Measurements from ENCODE around the gene CXCR6. TPM values are rescaled to one million over a fixed set of nuclear protein-coding genes. Genes with fewer than 3 reads are reported as not detected.
A peak's percentile ranks its signal among the peaks of the same experiment; 100 is the strongest.

The CXCR6 gene
- total RNA-seq, 1 donor from 2014 or later: not detected

- H3K4me3 Mint-ChIP-seq (ENCODE audit: low read depth): no peak overlapping the region
- H3K36me3 Mint-ChIP-seq (ENCODE audit: insufficient read depth): peaks cover 20% of the 10 kb centered on the region
- H3K9me3 Mint-ChIP-seq (ENCODE audit: low read depth): no peaks in the 10 kb centered on the region
- no peak overlapping the region for H3K27ac Mint-ChIP-seq
- peaks cover 15% of the 10 kb centered on the region for H3K4me1 Mint-ChIP-seq (ENCODE audit: low read depth)
- H3K27me3 Mint-ChIP-seq: no peaks in the 10 kb centered on the region
- peak; percentile 58 for DNase-seq (ENCODE audit: low spot score, unreplicated experiment)
- peak; percentile 90 for TF ChIP-seq CTCF (IDR thresholded peaks at IDR 0.05; ENCODE audit: unreplicated experiment)
These were observed 4.4 kb upstream of the CXCR6 start for GRCh38 chr3:45938864-45939263.

GRCh38 chr3:45939341-45939771, 3.9 kb upstream of the CXCR6 start:
- no peak overlapping the region for H3K27ac Mint-ChIP-seq
- no peak overlapping the region for H3K4me3 Mint-ChIP-seq (ENCODE audit: low read depth)
- no peaks in the 10 kb centered on the region for H3K27me3 Mint-ChIP-seq
- no peak for TF ChIP-seq CTCF (IDR thresholded peaks at IDR 0.05; ENCODE audit: unreplicated experiment)
- DNase-seq (ENCODE audit: low spot score, unreplicated experiment): no peak
- H3K36me3 Mint-ChIP-seq (ENCODE audit: insufficient read depth): peaks cover 17% of the 10 kb centered on the region
- peaks cover 15% of the 10 kb centered on the region for H3K4me1 Mint-ChIP-seq (ENCODE audit: low read depth)
- no peaks in the 10 kb centered on the region for H3K9me3 Mint-ChIP-seq (ENCODE audit: low read depth)

- Mint-ChIP-seq H3K27me3 (no peaks in the 10 kb centered on the region), H3K4me3 (ENCODE audit: low read depth) (no peak overlapping the region), H3K9me3 (ENCODE audit: low read depth) (no peaks in the 10 kb centered on the region), H3K36me3 (ENCODE audit: insufficient read depth) (peaks cover 12% of the 10 kb centered on the region), H3K27ac (peak overlapping the region; percentile 38), H3K4me1 (ENCODE audit: low read depth) (peaks cover 15% of the 10 kb centered on the region)
- DNase-seq (ENCODE audit: low spot score, unreplicated experiment): no peak
- TF ChIP-seq CTCF (IDR thresholded peaks at IDR 0.05; ENCODE audit: unreplicated experiment): no peak
These were observed 3.1 kb upstream of the CXCR6 start for GRCh38 chr3:45940004-45940780.

GRCh38 chr3:45940781-45941365, 2.4 kb upstream of the CXCR6 start:
- H3K36me3 Mint-ChIP-seq (ENCODE audit: insufficient read depth): peaks cover 6% of the 10 kb centered on the region
- peak overlapping the region; percentile 12 for H3K27ac Mint-ChIP-seq
- H3K27me3 Mint-ChIP-seq: no peaks in the 10 kb centered on the region
- no peak for DNase-seq (ENCODE audit: low spot score, unreplicated experiment)
- no peaks in the 10 kb centered on the region for H3K9me3 Mint-ChIP-seq (ENCODE audit: low read depth)
- TF ChIP-seq CTCF (IDR thresholded peaks at IDR 0.05; ENCODE audit: unreplicated experiment): no peak
- H3K4me3 Mint-ChIP-seq (ENCODE audit: low read depth): no peak overlapping the region
- H3K4me1 Mint-ChIP-seq (ENCODE audit: low read depth): peaks cover 15% of the 10 kb centered on the region

GRCh38 chr3:45942051-45942825, 1.0 kb upstream of the CXCR6 start:
- H3K27ac Mint-ChIP-seq: no peak overlapping the region
- no peak overlapping the region for H3K4me3 Mint-ChIP-seq (ENCODE audit: low read depth)
- no peak for TF ChIP-seq CTCF (IDR thresholded peaks at IDR 0.05; ENCODE audit: unreplicated experiment)
- H3K4me1 Mint-ChIP-seq (ENCODE audit: low read depth): peaks cover 15% of the 10 kb centered on the region
- no peaks in the 10 kb centered on the region for H3K9me3 Mint-ChIP-seq (ENCODE audit: low read depth)
- no peaks in the 10 kb centered on the region for H3K27me3 Mint-ChIP-seq
- no peak for DNase-seq (ENCODE audit: low spot score, unreplicated experiment)
- H3K36me3 Mint-ChIP-seq (ENCODE audit: insufficient read depth): peaks cover 11% of the 10 kb centered on the region
